Esophagus squamous epithelium (tissue), 5 donors: Measurements from ENCODE around the gene PLEKHG3. TPM values are rescaled to one million over a fixed set of nuclear protein-coding genes. Genes with fewer than 3 reads are reported as not detected.
A peak's percentile ranks its signal among the peaks of the same experiment; 100 is the strongest.

Experiments used
- DNase-seq: peaks from one replicate; lab custom pipeline; 2025; lab: John Stamatoyannopoulos, UW
- H3K27ac ChIP-seq, 4 donors: fragments of 200-600 bp; sonication (generic); one replicate each; pipeline ENCODE4 v1.5.1; 2016 to 2019; ENCODE audit warnings: mild to moderate bottlenecking in 1 of 4
- H3K27me3 ChIP-seq, 4 donors: fragments of 200-600 bp; sonication (generic); 1 replicate in 3 of 4; 2 replicates in 1 of 4; pipeline versions ENCODE4 v1.5.1 to v1.6.0; 2017 to 2021; ENCODE audit warnings: antibody characterized with exemption in 1 of 4
- H3K36me3 ChIP-seq, 3 donors: fragments of 200-600 bp; sonication (generic); one replicate each; pipeline ENCODE4 v1.5.1; 2016 to 2019
- H3K4me1 ChIP-seq, 3 donors: fragments of 200-600 bp; sonication (generic); one replicate each; pipeline ENCODE4 v1.5.1; 2017 to 2019
- H3K4me3 ChIP-seq, 4 donors: fragments of 200-600 bp; sonication (generic); 1 replicate in 3 of 4; 2 replicates in 1 of 4; pipeline ENCODE4 v1.5.1; 2016 to 2019; ENCODE audit warnings: mild to moderate bottlenecking in 2 of 4, moderate library complexity in 1 of 4
- H3K9me3 ChIP-seq, 3 donors: fragments of 200-600 bp; sonication (generic); one replicate each; pipeline ENCODE4 v1.5.1; 2016 to 2019
- POLR2A ChIP-seq, 4 donors: fragments of 450-650 bp; IDR thresholded peaks; one replicate each; pipeline ENCODE4 v1.6.1; 2017; ENCODE audit warnings: antibody characterized with exemption in 4 of 4, mild to moderate bottlenecking in 4 of 4, moderate library complexity in 3 of 4
- WGBS, 2 donors: methylation state at CpG; one replicate each; pipeline ENCODE4 v1.1.5; 2018; 5-methylcytosine and 5-hydroxymethylcytosine counted together
- intact Hi-C: fragments of 100-400 bp; cut with DNase I; formaldehyde crosslinking; loops from one replicate; pipeline ENCODE4 v1.15.0; 2022
- total RNA-seq, 4 donors: library from RNA; depleted of rRNA; stranded (reverse); fragments of >200 nt; gene quantifications; one replicate each; pipeline ENCODE4 v1.1.0, GENCODE V29; 2016
- TF ChIP-seq, protein P1 (sequence below), 6 experiments: fragments of 450-650 bp in 4 of 6; fragments of 200-600 bp in 2 of 6; sonication (generic) in 2 of 6; IDR thresholded peaks; one replicate each; pipeline ENCODE4 v1.5.1; 2016 to 2019; ENCODE audit warnings: antibody characterized with exemption in 6 of 6, mild to moderate bottlenecking in 4 of 6, moderate library complexity in 4 of 6
- donor health status: DM: yes; HTN: yes; CAD: no.

The PLEKHG3 gene
- total RNA-seq, 4 donors from 2014 or later: 44.6 to 87.8 (median 60.8) TPM

DNA sequence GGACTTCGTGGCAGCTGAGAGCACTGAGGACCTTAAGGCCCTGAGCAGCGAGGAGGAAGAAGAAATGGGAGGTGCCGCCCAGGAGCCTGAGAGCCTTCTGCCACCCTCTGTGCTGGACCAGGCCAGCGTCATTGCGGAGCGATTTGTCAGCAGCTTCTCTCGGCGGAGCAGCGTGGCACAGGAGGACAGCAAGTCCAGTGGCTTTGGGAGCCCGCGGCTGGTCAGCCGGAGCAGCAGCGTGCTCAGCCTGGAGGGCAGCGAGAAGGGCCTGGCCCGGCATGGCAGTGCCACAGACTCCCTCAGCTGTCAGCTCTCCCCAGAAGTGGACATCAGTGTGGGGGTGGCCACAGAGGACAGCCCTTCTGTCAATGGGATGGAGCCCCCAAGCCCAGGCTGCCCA is 37.0 kb downstream of the PLEKHG3 start:
- Histone ChIP-seq H3K4me3 (no peak overlapping the region), H3K9me3 (no peaks in the 10 kb centered on the region), H3K36me3 (peaks cover 50 to 99% (median 52%) of the 10 kb centered on the region in 3 donors), H3K4me1 (peaks cover 16 to 38% (median 26%) of the 10 kb centered on the region in 3 donors), H3K27ac (no peak overlapping the region), H3K27me3 (no peaks in the 10 kb centered on the region)
- DNase-seq: no peak
- TF ChIP-seq, protein P1, sequence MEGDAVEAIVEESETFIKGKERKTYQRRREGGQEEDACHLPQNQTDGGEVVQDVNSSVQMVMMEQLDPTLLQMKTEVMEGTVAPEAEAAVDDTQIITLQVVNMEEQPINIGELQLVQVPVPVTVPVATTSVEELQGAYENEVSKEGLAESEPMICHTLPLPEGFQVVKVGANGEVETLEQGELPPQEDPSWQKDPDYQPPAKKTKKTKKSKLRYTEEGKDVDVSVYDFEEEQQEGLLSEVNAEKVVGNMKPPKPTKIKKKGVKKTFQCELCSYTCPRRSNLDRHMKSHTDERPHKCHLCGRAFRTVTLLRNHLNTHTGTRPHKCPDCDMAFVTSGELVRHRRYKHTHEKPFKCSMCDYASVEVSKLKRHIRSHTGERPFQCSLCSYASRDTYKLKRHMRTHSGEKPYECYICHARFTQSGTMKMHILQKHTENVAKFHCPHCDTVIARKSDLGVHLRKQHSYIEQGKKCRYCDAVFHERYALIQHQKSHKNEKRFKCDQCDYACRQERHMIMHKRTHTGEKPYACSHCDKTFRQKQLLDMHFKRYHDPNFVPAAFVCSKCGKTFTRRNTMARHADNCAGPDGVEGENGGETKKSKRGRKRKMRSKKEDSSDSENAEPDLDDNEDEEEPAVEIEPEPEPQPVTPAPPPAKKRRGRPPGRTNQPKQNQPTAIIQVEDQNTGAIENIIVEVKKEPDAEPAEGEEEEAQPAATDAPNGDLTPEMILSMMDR (IDR thresholded peaks at IDR 0.05): no peak
- TF ChIP-seq POLR2A (IDR thresholded peaks at IDR 0.05): no peak
- intact Hi-C loops: no loop called here
- WGBS, 2 donors: 91 to 93% methylated on average over 6 to 8 of the region's 15 CpGs

DNA sequence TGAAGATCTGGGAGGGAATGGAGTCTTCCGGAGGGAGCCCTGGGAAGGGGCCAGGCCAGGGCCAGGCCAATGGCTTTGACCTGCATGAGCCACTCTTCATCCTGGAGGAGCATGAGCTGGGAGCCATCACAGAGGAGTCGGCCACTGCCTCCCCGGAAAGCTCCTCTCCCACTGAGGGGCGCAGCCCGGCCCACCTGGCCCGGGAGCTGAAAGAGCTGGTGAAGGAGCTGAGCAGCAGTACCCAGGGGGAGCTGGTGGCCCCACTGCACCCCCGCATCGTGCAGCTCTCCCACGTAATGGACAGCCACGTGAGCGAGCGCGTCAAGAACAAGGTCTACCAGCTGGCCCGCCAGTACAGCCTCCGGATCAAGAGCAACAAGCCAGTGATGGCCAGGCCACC is 37.7 kb downstream of the PLEKHG3 start:
- Histone ChIP-seq H3K27me3 (no peaks in the 10 kb centered on the region), H3K36me3 (peaks cover 51 to 100% (median 53%) of the 10 kb centered on the region in 3 donors), H3K27ac (no peak overlapping the region), H3K4me1 (peaks cover 11 to 38% (median 21%) of the 10 kb centered on the region in 3 donors), H3K9me3 (no peaks in the 10 kb centered on the region), H3K4me3 (no peak overlapping the region)
- intact Hi-C loops: no loop called here
- WGBS, 2 donors: 100% methylated on average over 1 to 2 of the region's 15 CpGs
- no peak for TF ChIP-seq POLR2A (IDR thresholded peaks at IDR 0.05)
- TF ChIP-seq, protein P1 (IDR thresholded peaks at IDR 0.05): no peak
- no peak for DNase-seq

DNA sequence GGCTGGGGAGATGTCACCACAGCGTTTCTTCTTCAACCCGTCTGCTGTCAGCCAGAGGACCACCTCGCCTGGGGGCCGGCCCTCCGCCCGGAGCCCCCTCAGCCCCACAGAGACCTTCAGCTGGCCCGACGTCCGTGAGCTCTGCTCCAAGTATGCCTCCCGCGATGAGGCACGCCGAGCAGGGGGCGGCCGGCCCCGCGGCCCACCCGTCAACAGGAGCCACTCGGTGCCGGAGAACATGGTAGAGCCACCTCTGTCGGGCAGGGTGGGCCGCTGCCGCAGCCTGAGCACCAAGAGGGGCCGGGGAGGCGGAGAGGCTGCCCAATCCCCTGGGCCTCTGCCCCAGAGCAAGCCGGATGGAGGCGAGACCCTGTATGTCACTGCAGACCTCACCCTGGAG is 38.8 kb downstream of the PLEKHG3 start:
- Histone ChIP-seq H3K27ac (no peak overlapping the region), H3K36me3 (peaks cover 49 to 100% (median 63%) of the 10 kb centered on the region in 3 donors), H3K4me3 (no peak overlapping the region), H3K27me3 (no peaks in the 10 kb centered on the region), H3K4me1 (peaks cover 5 to 28% (median 10%) of the 10 kb centered on the region in 3 donors), H3K9me3 (no peaks in the 10 kb centered on the region)
- TF ChIP-seq, protein P1 (IDR thresholded peaks at IDR 0.05): no peak
- no peak for TF ChIP-seq POLR2A (IDR thresholded peaks at IDR 0.05)
- no CpG with 5 or more reads among the region's 27 CpGs for WGBS, 2 donors
- DNase-seq: no peak
- intact Hi-C loops: no loop called here

DNA sequence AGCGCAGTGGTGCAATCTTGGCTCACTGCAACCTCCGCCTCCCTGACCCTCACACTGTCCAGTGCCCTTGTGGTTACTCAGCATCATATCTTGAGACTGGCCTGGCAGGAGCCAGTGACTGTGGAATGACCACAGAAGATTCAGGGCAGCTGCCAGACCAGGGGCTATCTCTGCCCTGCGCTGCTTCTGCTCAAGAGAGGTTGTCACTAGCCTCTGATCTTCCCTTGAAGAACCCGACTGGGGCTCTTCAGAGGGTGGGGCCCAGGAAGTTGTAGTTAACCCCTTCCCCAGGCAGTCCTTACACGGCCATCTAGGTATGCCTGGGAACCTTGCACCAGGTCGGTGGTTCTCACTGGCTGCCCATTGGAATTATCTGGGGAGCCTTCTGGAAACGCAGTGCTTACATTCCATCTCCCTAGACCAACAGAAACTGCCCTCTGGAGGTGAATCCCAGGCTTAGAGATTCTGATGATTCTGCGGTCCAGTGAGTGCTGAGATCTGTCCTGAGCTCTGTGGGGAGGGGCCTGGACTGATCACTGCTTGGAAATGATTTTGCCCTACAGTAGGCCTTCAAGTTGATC is 41.4 kb downstream of the PLEKHG3 start:
- no peaks in the 10 kb centered on the region for H3K27me3 ChIP-seq
- H3K9me3 ChIP-seq: no peaks in the 10 kb centered on the region
- no peak for TF ChIP-seq POLR2A (IDR thresholded peaks at IDR 0.05)
- TF ChIP-seq, protein P1 (IDR thresholded peaks at IDR 0.05): no peak
- peaks cover 43 to 100% (median 54%) of the 10 kb centered on the region in 3 donors for H3K36me3 ChIP-seq
- WGBS, 2 donors: 68 to 79% methylated on average over 2 to 6 of the region's 8 CpGs
- intact Hi-C loops: no loop called here
- DNase-seq: no peak
- peak overlapping the region in 3 of 4 donors; percentile 7 to 49 (median 42) for H3K27ac ChIP-seq
- H3K4me1 ChIP-seq: peaks cover 5 to 21% (median 10%) of the 10 kb centered on the region in 3 donors
- no peak overlapping the region for H3K4me3 ChIP-seq
